MM.1S (cell line): Measurements from ENCODE around the gene MSL2.

ENCODE experiments used
- DNase-seq: peaks from one replicate; pipeline ENCODE4 v3.0.0-alpha.2; 2015
- H2AFZ ChIP-seq: fragments of 300-600 bp; sonication (generic); 2 replicates; pipeline ENCODE4 v1.6.0; 2016; ENCODE audit warnings: antibody characterized with exemption, low read length
- H3F3A ChIP-seq: fragments of 300-600 bp; sonication (generic); 2 replicates; pipeline ENCODE4 v1.6.1; 2016; ENCODE audit warnings: mild to moderate bottlenecking, antibody characterized with exemption, low read length, moderate library complexity, mixed read lengths; ENCODE audit not compliant: insufficient read depth
- H3K27ac ChIP-seq: fragments of 300-600 bp; sonication (generic); 2 replicates; pipeline ENCODE4 v1.5.1; 2016; ENCODE audit warnings: mild to moderate bottlenecking, low read length
- H3K27me3 ChIP-seq: fragments of 300-600 bp; sonication (generic); replicated peaks from 2 replicates; pipeline ENCODE4 v1.6.0; 2016; ENCODE audit warnings: low read length; ENCODE audit not compliant: insufficient read depth
- H3K36me3 ChIP-seq: fragments of 300-600 bp; sonication (generic); replicated peaks from 2 replicates; pipeline ENCODE4 v1.6.1; 2016; ENCODE audit warnings: mild to moderate bottlenecking, low read length, mixed read lengths; ENCODE audit not compliant: insufficient read depth
- H3K4me1 ChIP-seq: fragments of 300-600 bp; sonication (generic); 2 replicates; pipeline ENCODE4 v1.6.1; 2016; ENCODE audit warnings: low read length, mixed read lengths
- H3K4me2 ChIP-seq: fragments of 300-600 bp; sonication (generic); 2 replicates; pipeline ENCODE4 v1.6.0; 2016; ENCODE audit warnings: low read depth, low read length
- H3K4me3 ChIP-seq: fragments of 300-600 bp; sonication (generic); 2 replicates; pipeline ENCODE4 v1.5.1; 2016; ENCODE audit warnings: low read length, mixed read lengths
- H3K79me2 ChIP-seq: fragments of 300-600 bp; sonication (generic); 2 replicates; pipeline ENCODE4 v1.6.1; 2016; ENCODE audit warnings: mixed run types, low read length, mixed read lengths
- H3K9ac ChIP-seq: fragments of 300-600 bp; sonication (generic); 2 replicates; pipeline ENCODE4 v1.6.1; 2016; ENCODE audit warnings: low read length, mixed read lengths
- H3K9me2 ChIP-seq: fragments of 300-600 bp; sonication (generic); replicated peaks from 2 replicates; pipeline ENCODE4 v1.6.1; 2016; ENCODE audit warnings: mild to moderate bottlenecking, low read length, mixed read lengths; ENCODE audit not compliant: insufficient read depth
- H3K9me3 ChIP-seq: fragments of 300-600 bp; sonication (generic); replicated peaks from 2 replicates; pipeline ENCODE4 v1.6.1; 2016; ENCODE audit warnings: mild to moderate bottlenecking, low read length, mixed read lengths; ENCODE audit not compliant: insufficient read depth
- H4K20me1 ChIP-seq: fragments of 300-600 bp; sonication (generic); 2 replicates; pipeline ENCODE4 v1.6.1; 2016; ENCODE audit warnings: mild to moderate bottlenecking, low read length, moderate library complexity, mixed read lengths; ENCODE audit not compliant: insufficient read depth
- EZH2 ChIP-seq: fragments of 300-600 bp; sonication (generic); optimal IDR thresholded peaks from 2 replicates; pipeline ENCODE3; 2017; ENCODE audit warnings: low read depth, mild to moderate bottlenecking, antibody characterized with exemption, low read length, mixed read lengths
- EZH2phosphoT487 ChIP-seq: fragments of 300-600 bp; sonication (generic); IDR thresholded peaks from 2 replicates; pipeline ENCODE4 v1.6.1; 2018; ENCODE audit warnings: antibody characterized with exemption, low read length
- TF ChIP-seq, protein P1 (sequence below): fragments of 300-600 bp; sonication (generic); IDR thresholded peaks from 2 replicates; pipeline ENCODE4 v1.5.1; 2016; ENCODE audit warnings: antibody characterized with exemption, low read length, mixed read lengths

Gene MSL2

DNA sequence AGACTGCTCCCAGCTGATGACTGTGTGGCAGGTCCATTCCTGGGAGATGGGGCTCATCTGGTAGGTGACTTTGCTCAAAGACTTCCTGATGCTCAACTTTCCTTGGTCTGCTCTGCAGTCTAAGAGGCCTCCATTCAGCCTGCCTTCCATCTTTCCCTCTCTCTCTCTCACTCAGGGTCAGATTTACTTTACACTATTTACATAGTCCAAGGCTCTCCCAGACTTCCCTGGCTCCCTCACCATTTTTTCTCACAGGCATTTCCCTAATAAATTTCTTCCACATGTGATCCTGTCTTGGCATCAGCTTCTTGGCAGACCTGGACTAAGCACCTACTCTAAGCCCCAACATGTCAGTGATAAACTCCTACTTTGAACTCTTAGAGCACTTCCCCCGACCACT lies 41.0 kb upstream of the MSL2 start:
- H3K9ac ChIP-seq, result no peak overlapping the region
- H4K20me1 ChIP-seq, result no peaks in the 10 kb centered on the region
- no peaks in the 10 kb centered on the region for H3K36me3 ChIP-seq
- H3K9me3 ChIP-seq, result no peaks in the 10 kb centered on the region
- H3K4me3 ChIP-seq, result no peak overlapping the region
- DNase-seq, result no peak
- no peaks in the 10 kb centered on the region for H3K9me2 ChIP-seq
- no peaks in the 10 kb centered on the region for H3K79me2 ChIP-seq
- H3K27me3 ChIP-seq, result no peaks in the 10 kb centered on the region
- H3K27ac ChIP-seq, result no peak overlapping the region
- TF ChIP-seq EZH2phosphoT487 (no peak), EZH2 (no peak)
- TF ChIP-seq, protein P1, sequence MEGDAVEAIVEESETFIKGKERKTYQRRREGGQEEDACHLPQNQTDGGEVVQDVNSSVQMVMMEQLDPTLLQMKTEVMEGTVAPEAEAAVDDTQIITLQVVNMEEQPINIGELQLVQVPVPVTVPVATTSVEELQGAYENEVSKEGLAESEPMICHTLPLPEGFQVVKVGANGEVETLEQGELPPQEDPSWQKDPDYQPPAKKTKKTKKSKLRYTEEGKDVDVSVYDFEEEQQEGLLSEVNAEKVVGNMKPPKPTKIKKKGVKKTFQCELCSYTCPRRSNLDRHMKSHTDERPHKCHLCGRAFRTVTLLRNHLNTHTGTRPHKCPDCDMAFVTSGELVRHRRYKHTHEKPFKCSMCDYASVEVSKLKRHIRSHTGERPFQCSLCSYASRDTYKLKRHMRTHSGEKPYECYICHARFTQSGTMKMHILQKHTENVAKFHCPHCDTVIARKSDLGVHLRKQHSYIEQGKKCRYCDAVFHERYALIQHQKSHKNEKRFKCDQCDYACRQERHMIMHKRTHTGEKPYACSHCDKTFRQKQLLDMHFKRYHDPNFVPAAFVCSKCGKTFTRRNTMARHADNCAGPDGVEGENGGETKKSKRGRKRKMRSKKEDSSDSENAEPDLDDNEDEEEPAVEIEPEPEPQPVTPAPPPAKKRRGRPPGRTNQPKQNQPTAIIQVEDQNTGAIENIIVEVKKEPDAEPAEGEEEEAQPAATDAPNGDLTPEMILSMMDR, result no peak
- peaks cover 4% of the 10 kb centered on the region for H3K4me1 ChIP-seq
- no peaks in the 10 kb centered on the region for H3F3A ChIP-seq
- H3K4me2 ChIP-seq, result no peak overlapping the region
- no peak overlapping the region for H2AFZ ChIP-seq

DNA sequence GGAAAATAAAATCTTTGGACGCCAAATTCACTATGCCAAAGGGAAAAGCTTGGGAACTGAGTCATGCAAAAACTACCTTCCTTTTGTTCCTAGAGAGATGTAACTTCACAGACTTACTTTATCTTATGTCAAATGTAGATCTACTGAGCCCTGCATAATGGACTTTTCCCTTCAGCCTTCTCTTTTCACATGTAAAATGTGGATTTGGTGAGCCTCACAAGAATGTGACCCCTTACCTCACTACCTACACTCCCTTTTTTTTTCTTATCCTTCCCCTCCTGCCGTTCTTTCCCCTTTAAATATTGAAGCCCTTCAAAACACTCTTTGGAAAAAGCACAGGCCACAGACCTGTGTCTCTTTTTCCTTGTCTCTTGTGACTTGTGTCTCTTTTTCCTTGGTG lies 40.0 kb upstream of the MSL2 start:
- H3K9me2 ChIP-seq, result no peaks in the 10 kb centered on the region
- H3K4me2 ChIP-seq, result no peak overlapping the region
- no peak for DNase-seq
- TF ChIP-seq EZH2 (no peak), EZH2phosphoT487 (no peak)
- TF ChIP-seq, protein P1, result no peak
- H3K36me3 ChIP-seq, result no peaks in the 10 kb centered on the region
- peaks cover 4% of the 10 kb centered on the region for H3K4me1 ChIP-seq
- no peaks in the 10 kb centered on the region for H3K9me3 ChIP-seq
- no peaks in the 10 kb centered on the region for H3F3A ChIP-seq
- no peak overlapping the region for H2AFZ ChIP-seq
- H3K27me3 ChIP-seq, result no peaks in the 10 kb centered on the region; the same call in 1 of the 2 replicates
- H3K79me2 ChIP-seq, result no peaks in the 10 kb centered on the region
- no peak overlapping the region for H3K27ac ChIP-seq
- no peaks in the 10 kb centered on the region for H4K20me1 ChIP-seq
- no peak overlapping the region for H3K4me3 ChIP-seq
- no peak overlapping the region for H3K9ac ChIP-seq

DNA sequence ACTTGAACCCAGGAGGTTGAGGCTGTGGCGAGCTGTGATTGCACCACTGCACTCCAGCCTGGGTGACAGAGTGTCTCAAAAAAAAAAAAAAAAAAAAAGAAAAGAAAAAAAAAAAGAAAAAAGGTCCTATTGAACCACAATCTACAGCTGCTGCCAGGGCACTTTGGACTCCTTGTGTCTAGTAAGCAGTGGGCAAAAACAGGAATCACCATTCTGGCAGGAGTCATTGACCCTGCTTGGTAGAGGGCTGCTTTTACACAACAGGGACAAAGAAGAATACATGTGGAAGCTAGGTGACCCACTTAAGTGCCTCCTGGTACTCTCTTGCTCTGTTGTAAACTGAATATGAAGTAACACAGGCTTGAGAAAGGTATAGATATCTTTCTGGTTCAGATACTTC lies 39.4 kb upstream of the MSL2 start:
- Histone ChIP-seq H3K9ac (no peak overlapping the region), H3K79me2 (no peaks in the 10 kb centered on the region), H3K4me3 (no peak overlapping the region), H3K27ac (no peak overlapping the region), H4K20me1 (no peaks in the 10 kb centered on the region), H2AFZ (no peak overlapping the region), H3K9me3 (no peaks in the 10 kb centered on the region), H3K36me3 (no peaks in the 10 kb centered on the region), H3K4me1 (peaks cover 4% of the 10 kb centered on the region), H3K9me2 (no peaks in the 10 kb centered on the region), H3K27me3 (no peaks in the 10 kb centered on the region; the same call in 1 of the 2 replicates), H3F3A (no peaks in the 10 kb centered on the region), H3K4me2 (no peak overlapping the region)
- DNase-seq, result no peak
- TF ChIP-seq EZH2 (no peak), EZH2phosphoT487 (no peak)
- TF ChIP-seq, protein P1, result no peak
